Smooth muscle cell (in vitro differentiated cells): ENCODE results near the gene FOXK2. TPM values are rescaled to one million over a fixed set of nuclear protein-coding genes. Genes with fewer than 3 reads are reported as not detected.
A peak's percentile ranks its signal among the peaks of the same experiment; 100 is the strongest.

Source experiments
- DNase-seq: peaks from one replicate; lab custom pipeline; 2025; ENCODE audit not compliant: unreplicated experiment; lab: John Stamatoyannopoulos, UW
- H2AFZ ChIP-seq: fragments of 200-600 bp; sonication (generic); 2 replicates; pipeline ENCODE4 v1.6.0; 2016; ENCODE audit warnings: antibody characterized with exemption, low read depth, mild to moderate bottlenecking
- H3F3A ChIP-seq: fragments of 200-600 bp; sonication (generic); 2 replicates; pipeline ENCODE4 v1.6.0; 2017; ENCODE audit warnings: antibody characterized with exemption, low read depth
- H3K27ac ChIP-seq: fragments of 200-600 bp; sonication (generic); 2 replicates; pipeline ENCODE4 v1.5.1; 2016; ENCODE audit warnings: low read depth, mild to moderate bottlenecking
- H3K27me3 ChIP-seq: fragments of 200-600 bp; sonication (generic); 2 replicates; pipeline ENCODE4 v1.6.1; 2016; ENCODE audit warnings: low read depth, mild to moderate bottlenecking
- H3K36me3 ChIP-seq: fragments of 200-600 bp; sonication (generic); 2 replicates; pipeline ENCODE4 v1.5.1; 2016; ENCODE audit warnings: low read depth
- H3K4me1 ChIP-seq: fragments of 200-600 bp; sonication (generic); 2 replicates; pipeline ENCODE4 v1.5.1; 2016; ENCODE audit warnings: low read depth
- H3K4me2 ChIP-seq: fragments of 200-600 bp; sonication (generic); 2 replicates; pipeline ENCODE4 v1.6.0; 2016; ENCODE audit warnings: mild to moderate bottlenecking
- H3K4me3 ChIP-seq: fragments of 200-600 bp; sonication (generic); 2 replicates; pipeline ENCODE4 v1.5.1; 2016; ENCODE audit warnings: mild to moderate bottlenecking
- H3K79me2 ChIP-seq: fragments of 200-600 bp; sonication (generic); 2 replicates; pipeline ENCODE4 v1.6.0; 2016; ENCODE audit warnings: low read depth, mild to moderate bottlenecking
- H3K9ac ChIP-seq: fragments of 200-600 bp; sonication (generic); 2 replicates; pipeline ENCODE4 v1.6.0; 2016; ENCODE audit warnings: low read depth
- H3K9me3 ChIP-seq: fragments of 200-600 bp; sonication (generic); replicated peaks from 2 replicates; pipeline ENCODE4 v1.5.1; 2016; ENCODE audit warnings: low read depth
- H4K20me1 ChIP-seq: fragments of 200-600 bp; sonication (generic); 2 replicates; pipeline ENCODE4 v1.6.0; 2016; ENCODE audit warnings: low read depth
- WGBS: methylation state at CpG from one replicate; pipeline ENCODE4 v1.1.7; 2016; ENCODE audit warnings: low lambda C conversion rate; 5-methylcytosine and 5-hydroxymethylcytosine counted together
- polyA plus RNA-seq: library from polyadenylated mRNA; unstranded; fragments of >200 nt; fragmentation: Nextera tagmentation; extraction: Ambion mirVana; gene quantifications from 2 replicates; pipeline ENCODE4 v1.2.1, GENCODE V29; 2016
- total RNA-seq: library from RNA; depleted of rRNA; stranded (reverse); fragments of >200 nt; gene quantifications from 2 replicates; pipeline ENCODE4 v1.2.3, GENCODE V29; 2014
- TF ChIP-seq, protein P1 (sequence below): fragments of 200-600 bp; sonication (generic); IDR thresholded peaks from 2 replicates; pipeline ENCODE4 v1.5.1; 2017; ENCODE audit warnings: borderline replicate concordance, mild to moderate bottlenecking, antibody characterized with exemption; ENCODE audit not compliant: insufficient read depth, poor library complexity, severe bottlenecking

FOXK2 gene
- total RNA-seq (27.1 and 27.3 TPM in 2 replicates), polyA plus RNA-seq (25.9 and 39.3 TPM in 2 replicates)

GRCh38 chr17:82518826-82519810, at the start of gene FOXK2:
Gene FOXK2 (plus strand): TSS chr17:82519732. CDS start chr17:82519889, 157 bp downstream.
- Histone ChIP-seq H3F3A (no peaks in the 10 kb centered on the region), H4K20me1 (peaks cover 40% of the 10 kb centered on the region), H3K79me2 (peaks cover 43% of the 10 kb centered on the region), H3K9me3 (no peaks in the 10 kb centered on the region), H3K9ac (peak within 1 kb of the TSS; percentile 71), H3K36me3 (no peaks in the 10 kb centered on the region), H3K4me2 (peak within 1 kb of the TSS; percentile 94), H3K4me1 (peaks cover 5% of the 10 kb centered on the region), H3K27me3 (no peaks in the 10 kb centered on the region), H3K4me3 (peak within 1 kb of the TSS; percentile 80), H3K27ac (peak within 1 kb of the TSS; percentile 87), H2AFZ (peak within 1 kb of the TSS; percentile 93)
- 8% methylated on average over 64 of the region's 114 CpGs for WGBS
- TF ChIP-seq, protein P1, sequence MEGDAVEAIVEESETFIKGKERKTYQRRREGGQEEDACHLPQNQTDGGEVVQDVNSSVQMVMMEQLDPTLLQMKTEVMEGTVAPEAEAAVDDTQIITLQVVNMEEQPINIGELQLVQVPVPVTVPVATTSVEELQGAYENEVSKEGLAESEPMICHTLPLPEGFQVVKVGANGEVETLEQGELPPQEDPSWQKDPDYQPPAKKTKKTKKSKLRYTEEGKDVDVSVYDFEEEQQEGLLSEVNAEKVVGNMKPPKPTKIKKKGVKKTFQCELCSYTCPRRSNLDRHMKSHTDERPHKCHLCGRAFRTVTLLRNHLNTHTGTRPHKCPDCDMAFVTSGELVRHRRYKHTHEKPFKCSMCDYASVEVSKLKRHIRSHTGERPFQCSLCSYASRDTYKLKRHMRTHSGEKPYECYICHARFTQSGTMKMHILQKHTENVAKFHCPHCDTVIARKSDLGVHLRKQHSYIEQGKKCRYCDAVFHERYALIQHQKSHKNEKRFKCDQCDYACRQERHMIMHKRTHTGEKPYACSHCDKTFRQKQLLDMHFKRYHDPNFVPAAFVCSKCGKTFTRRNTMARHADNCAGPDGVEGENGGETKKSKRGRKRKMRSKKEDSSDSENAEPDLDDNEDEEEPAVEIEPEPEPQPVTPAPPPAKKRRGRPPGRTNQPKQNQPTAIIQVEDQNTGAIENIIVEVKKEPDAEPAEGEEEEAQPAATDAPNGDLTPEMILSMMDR = no peak
- DNase-seq = peak; percentile 75

DNA sequence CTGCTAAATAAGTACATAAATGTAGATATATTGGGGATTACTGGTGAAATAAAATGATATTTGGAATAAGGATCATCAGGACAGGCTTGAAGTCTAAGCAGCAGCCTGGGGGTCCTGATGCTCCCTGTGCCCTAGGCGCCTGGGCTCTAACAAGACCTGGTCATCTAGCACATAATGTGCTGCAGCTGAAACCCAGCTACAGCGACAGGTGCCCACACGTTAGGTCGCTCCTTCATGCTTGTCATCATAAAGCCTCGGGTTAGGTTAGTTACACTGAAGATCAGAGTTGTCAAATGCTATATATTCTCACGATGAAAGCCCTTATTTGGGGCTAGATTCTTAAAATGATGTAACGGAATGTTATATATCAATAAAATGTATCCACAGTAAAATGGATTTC, 49.5 kb upstream of the FOXK2 start:
- Histone ChIP-seq H3K4me2 (no peak overlapping the region), H3K27ac (no peak overlapping the region), H3K36me3 (peaks cover 8% of the 10 kb centered on the region), H2AFZ (no peak overlapping the region), H3F3A (no peaks in the 10 kb centered on the region), H3K27me3 (no peaks in the 10 kb centered on the region), H3K79me2 (no peaks in the 10 kb centered on the region), H3K4me3 (no peak overlapping the region), H3K9ac (no peak overlapping the region), H3K9me3 (no peaks in the 10 kb centered on the region), H4K20me1 (peaks cover 26% of the 10 kb centered on the region), H3K4me1 (no peaks in the 10 kb centered on the region)
- DNase-seq = no peak
- TF ChIP-seq, protein P1 = no peak
- WGBS = 97% methylated on average over 7 of the region's 7 CpGs

- H3K4me1 ChIP-seq = no peaks in the 10 kb centered on the region
- no peak overlapping the region for H3K4me2 ChIP-seq
- no peaks in the 10 kb centered on the region for H3K9me3 ChIP-seq
- peaks cover 8% of the 10 kb centered on the region for H3K36me3 ChIP-seq
- H2AFZ ChIP-seq = no peak overlapping the region
- DNase-seq = no peak
- H3K27me3 ChIP-seq = no peaks in the 10 kb centered on the region
- 96% methylated on average over 11 of the region's 11 CpGs for WGBS
- H3K79me2 ChIP-seq = no peaks in the 10 kb centered on the region
- no peak overlapping the region for H3K4me3 ChIP-seq
- no peak overlapping the region for H3K9ac ChIP-seq
- TF ChIP-seq, protein P1 = no peak
- no peak overlapping the region for H3K27ac ChIP-seq
- H4K20me1 ChIP-seq = peaks cover 30% of the 10 kb centered on the region
- no peaks in the 10 kb centered on the region for H3F3A ChIP-seq
These were observed 45.1 kb upstream of the FOXK2 start for GRCh38 chr17:82474223-82475010.
